NT2/D1 (cell line): ENCODE measurements around the gene CST4.
"Not testable (repeated sequence)": the region's sequence is repeated elsewhere in the genome, so short reads cannot be mapped to it uniquely, and the experiment has no call there.

Experiments
- DNase-seq: peaks from one replicate; pipeline ENCODE4 v3.0.0-alpha.2; 2011; ENCODE audit warnings: low read depth, low spot score
- H3K27me3 ChIP-seq: 2 replicates; pipeline ENCODE4 v1.6.0; 2011; ENCODE audit warnings: mild to moderate bottlenecking; ENCODE audit not compliant: insufficient read length, insufficient read depth
- H3K36me3 ChIP-seq: 2 replicates; pipeline ENCODE4 v1.6.1; 2011; ENCODE audit warnings: mild to moderate bottlenecking, low read length, mixed read lengths; ENCODE audit not compliant: insufficient read depth, insufficient read length
- H3K4me1 ChIP-seq: 2 replicates; pipeline ENCODE4 v1.5.1; 2011; ENCODE audit not compliant: insufficient read depth, insufficient read length
- H3K4me3 ChIP-seq: 2 replicates; pipeline ENCODE4 v1.5.1; 2011; ENCODE audit warnings: low read depth; ENCODE audit not compliant: insufficient read length
- H3K9ac ChIP-seq: 2 replicates; pipeline ENCODE4 v1.6.0; 2011; ENCODE audit warnings: low read depth; ENCODE audit not compliant: insufficient read length
- H3K9me3 ChIP-seq: 2 replicates; pipeline ENCODE4 v1.5.1; 2011; ENCODE audit warnings: mild to moderate bottlenecking, low read length; ENCODE audit not compliant: insufficient read depth
- SUZ12 ChIP-seq: IDR thresholded peaks from 2 replicates; pipeline ENCODE4 v1.6.1; 2011; ENCODE audit not compliant: insufficient read length, insufficient read depth; ENCODE audit errors: extremely low read depth
- YY1 ChIP-seq: IDR thresholded peaks from 2 replicates; pipeline ENCODE4 v1.6.1; 2011; ENCODE audit not compliant: insufficient read length, insufficient read depth
- ZNF274 ChIP-seq: IDR thresholded peaks from 2 replicates; pipeline ENCODE4 v1.6.1; 2011; ENCODE audit warnings: mild to moderate bottlenecking, low read depth, low read length

CST4 gene

GRCh38 chr20:23638309-23638708, 50.5 kb downstream of the CST4 start:
- no peak for DNase-seq
- peaks cover 3% of the 10 kb centered on the region for H3K27me3 ChIP-seq
- TF ChIP-seq SUZ12, result no peak
- no peak for TF ChIP-seq ZNF274
- no peak for TF ChIP-seq YY1
- no peaks in the 10 kb centered on the region for H3K9me3 ChIP-seq
- H3K4me3 ChIP-seq, result no peak overlapping the region
- H3K9ac ChIP-seq, result no peak overlapping the region
- H3K4me1 ChIP-seq, result peaks cover 11% of the 10 kb centered on the region
- peaks cover 22% of the 10 kb centered on the region for H3K36me3 ChIP-seq

- H3K4me1 ChIP-seq, result peaks cover 11% of the 10 kb centered on the region
- TF ChIP-seq SUZ12 (no peak), ZNF274 (no peak), YY1 (no peak)
- peak; percentile 49 for DNase-seq
- peak within 1 kb of the TSS; percentile 68 for H3K4me3 ChIP-seq
- H3K9me3 ChIP-seq, result no peaks in the 10 kb centered on the region
- H3K36me3 ChIP-seq, result peaks cover 28% of the 10 kb centered on the region
- H3K27me3 ChIP-seq, result peaks cover 3% of the 10 kb centered on the region
- peak within 1 kb of the TSS; percentile 76 for H3K9ac ChIP-seq
Observed at GRCh38 chr20:23637282-23638221, 51.3 kb downstream of the CST4 start, which contains the start of gene CST3. TSS of gene CST3 (minus strand) at chr20:23637955. CDS start at chr20:23637862, 93 bp downstream.

GRCh38 chr20:23636908-23637281, 51.9 kb downstream of the CST4 start:
- peaks cover 9% of the 10 kb centered on the region for H3K4me1 ChIP-seq
- peaks cover 33% of the 10 kb centered on the region for H3K36me3 ChIP-seq
- no peak for DNase-seq
- H3K9ac ChIP-seq, result peak overlapping the region; percentile 76
- H3K4me3 ChIP-seq, result peak overlapping the region; percentile 68
- no peaks in the 10 kb centered on the region for H3K9me3 ChIP-seq
- peaks cover 3% of the 10 kb centered on the region for H3K27me3 ChIP-seq
- no peak for TF ChIP-seq SUZ12
- TF ChIP-seq YY1, result no peak
- no peak for TF ChIP-seq ZNF274

GRCh38 chr20:23636182-23636907, 52.5 kb downstream of the CST4 start:
- Histone ChIP-seq H3K4me3 (peak overlapping the region; percentile 5), H3K9me3 (no peaks in the 10 kb centered on the region), H3K9ac (peak overlapping the region; percentile 76), H3K36me3 (peaks cover 36% of the 10 kb centered on the region), H3K27me3 (peaks cover 3% of the 10 kb centered on the region), H3K4me1 (peaks cover 7% of the 10 kb centered on the region)
- TF ChIP-seq ZNF274, result no peak
- no peak for DNase-seq

- not testable (repeated sequence) for H3K9ac ChIP-seq, H3K4me3 ChIP-seq, H3K27me3 ChIP-seq, H3K4me1 ChIP-seq, H3K9me3 ChIP-seq, DNase-seq
- peaks cover 38% of the 10 kb centered on the region for H3K36me3 ChIP-seq
Observed at GRCh38 chr20:23635768-23636090, 53.1 kb downstream of the CST4 start.
